Hypothalamus (tissue), 51 donors: ENCODE measurements around the gene PAX7.
A peak's percentile ranks its signal among the peaks of the same experiment; 100 is the strongest.

Experiments
- DNase-seq, 51 donors: peaks; one replicate each; lab custom pipeline; 2025; lab: John Stamatoyannopoulos, UW

Gene PAX7

GRCh38 chr1:18640228-18641004, 9.8 kb downstream of the PAX7 start:
- no peak for DNase-seq

DNA sequence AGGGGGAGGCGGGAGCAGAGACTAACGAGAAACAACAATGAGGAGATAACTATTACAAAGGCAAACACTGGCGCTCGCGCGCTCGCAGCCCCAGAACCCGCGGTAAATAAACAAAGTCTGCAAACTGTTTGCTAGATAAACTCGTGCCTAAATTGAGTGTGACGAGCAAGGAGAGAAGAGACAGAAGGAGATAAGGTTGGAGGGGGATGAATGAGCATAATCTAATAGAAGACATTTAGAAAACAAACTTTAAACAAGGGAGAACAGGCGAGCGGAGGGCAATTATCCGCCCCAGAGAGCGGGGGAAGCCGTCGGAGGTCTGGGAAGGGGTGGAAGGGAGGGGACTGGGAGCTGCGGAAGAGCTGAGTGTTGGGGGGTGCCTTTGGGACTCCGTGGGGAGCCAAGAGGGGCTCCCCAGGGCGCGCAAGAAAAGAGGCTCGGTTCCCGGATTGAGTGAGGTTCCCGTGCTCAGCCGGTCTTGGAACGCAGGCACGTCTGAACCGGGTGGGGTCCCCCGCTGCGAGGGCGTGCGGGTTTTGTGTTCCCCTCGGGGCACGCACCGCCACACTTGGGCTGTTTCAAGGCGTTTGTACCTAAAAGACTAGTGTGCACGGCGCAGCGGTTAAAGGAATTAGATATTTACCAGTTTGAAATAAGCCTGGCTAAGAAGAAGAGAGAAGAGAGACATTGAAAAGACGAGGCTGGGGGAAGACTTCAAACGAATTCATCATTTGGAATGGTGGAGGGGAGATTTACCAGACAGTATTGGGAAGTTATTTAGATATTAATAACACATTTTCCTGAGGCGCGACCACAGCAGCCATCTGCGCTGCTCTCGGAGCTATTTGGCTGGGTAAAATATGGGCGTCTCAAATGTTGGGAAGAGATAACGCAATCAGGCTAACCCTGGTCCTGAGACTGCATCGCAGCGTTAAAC, 10.6 kb downstream of the PAX7 start:
- no peak for DNase-seq

DNA sequence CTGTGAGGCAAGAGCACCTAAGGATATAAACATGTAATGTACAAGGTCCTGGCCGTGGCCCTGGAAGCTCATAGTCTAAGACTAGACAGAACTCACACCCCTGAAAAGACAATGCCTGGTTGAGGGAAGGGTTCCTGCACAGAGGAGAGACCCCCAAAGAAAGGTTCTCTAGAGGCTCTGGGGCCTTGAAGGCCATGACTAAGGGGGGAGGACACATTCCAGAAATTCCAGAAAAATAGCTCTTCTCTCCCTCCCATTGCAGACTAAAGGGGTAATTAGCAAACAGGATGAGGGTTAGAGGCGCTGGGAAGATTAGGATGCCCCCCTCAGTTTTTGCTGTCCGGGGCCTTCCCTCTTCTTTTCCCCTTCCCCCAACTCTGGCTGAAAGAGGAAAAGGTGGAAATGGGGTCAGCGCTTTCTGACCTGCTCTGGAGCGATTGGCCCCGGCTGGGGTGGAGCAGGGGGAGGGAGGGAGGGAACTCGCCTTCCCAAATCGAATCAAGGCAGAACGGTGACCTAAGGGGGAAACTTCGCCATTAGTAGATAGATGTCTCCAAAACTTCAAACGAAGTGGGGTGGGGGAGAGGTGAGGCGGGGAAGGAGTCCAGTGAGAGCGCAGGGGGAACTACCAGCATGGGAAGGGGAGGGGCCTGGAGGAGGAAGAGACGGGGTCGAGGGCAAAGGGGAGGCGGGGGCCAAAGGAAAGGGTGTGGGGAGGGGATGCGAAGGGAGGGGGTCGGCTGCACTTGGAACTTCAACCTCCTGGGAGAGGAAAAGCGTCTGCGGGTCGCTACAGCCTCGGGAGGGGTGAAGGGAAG, 11.8 kb downstream of the PAX7 start:
- DNase-seq, result no peak

GRCh38 chr1:18643154-18644012, 12.7 kb downstream of the PAX7 start:
- no peak for DNase-seq

- DNase-seq, result no peak
These were observed 13.4 kb downstream of the PAX7 start for GRCh38 chr1:18644013-18644399.

GRCh38 chr1:18644446-18644845, 13.8 kb downstream of the PAX7 start:
- no peak for DNase-seq

- DNase-seq, result no peak
These were observed 14.5 kb downstream of the PAX7 start for GRCh38 chr1:18644973-18645746.

DNA sequence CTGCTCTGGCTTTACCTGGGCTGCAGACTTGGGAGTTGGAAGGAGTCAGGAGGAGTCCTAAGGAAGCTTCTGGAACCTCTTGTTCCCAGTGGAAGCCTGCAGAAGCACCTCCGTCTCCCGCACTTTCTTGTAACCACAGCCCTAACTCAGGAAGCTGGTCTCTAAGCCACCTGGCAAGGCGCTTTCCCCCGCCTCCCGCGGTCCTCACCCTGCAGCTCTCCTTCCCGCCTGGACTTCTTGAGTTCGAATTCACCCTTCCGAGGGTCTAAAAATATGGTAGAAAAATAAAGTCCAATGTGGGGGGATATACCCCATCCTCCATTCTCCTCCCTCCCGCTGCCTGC, 15.1 kb downstream of the PAX7 start:
- DNase-seq, result no peak

- DNase-seq, result no peak
These were observed 15.6 kb downstream of the PAX7 start for GRCh38 chr1:18646091-18646785.

GRCh38 chr1:18646786-18647410, 16.3 kb downstream of the PAX7 start:
- DNase-seq, result no peak

DNA sequence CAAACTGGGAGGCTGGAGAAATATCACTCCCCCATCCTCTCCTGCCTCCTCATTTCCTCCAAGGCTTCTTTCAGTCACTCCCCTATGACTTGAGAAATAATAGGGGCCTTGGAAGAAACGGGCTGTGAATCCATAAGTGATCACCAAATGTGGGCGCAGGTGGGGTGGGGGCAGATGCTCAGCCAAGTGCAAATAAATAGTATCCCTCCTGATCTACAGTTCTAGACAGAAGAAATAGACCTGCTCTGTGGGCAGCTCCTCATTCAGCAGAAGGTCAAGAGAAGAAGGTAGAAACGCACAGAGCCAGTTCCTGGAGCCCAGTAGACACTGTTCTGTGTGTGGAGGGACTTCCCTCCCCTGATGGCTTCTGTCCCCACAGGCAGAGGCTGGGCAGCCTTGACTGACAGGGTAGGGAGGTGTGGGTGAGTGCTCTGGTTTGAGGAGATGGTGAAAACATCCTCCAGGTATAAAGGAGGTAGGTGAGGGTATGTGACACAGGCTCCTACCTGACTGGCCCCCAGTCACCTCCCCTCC, 17.1 kb downstream of the PAX7 start:
- no peak for DNase-seq

GRCh38 chr1:18649693-18650370, 19.2 kb downstream of the PAX7 start:
- no peak for DNase-seq

DNA sequence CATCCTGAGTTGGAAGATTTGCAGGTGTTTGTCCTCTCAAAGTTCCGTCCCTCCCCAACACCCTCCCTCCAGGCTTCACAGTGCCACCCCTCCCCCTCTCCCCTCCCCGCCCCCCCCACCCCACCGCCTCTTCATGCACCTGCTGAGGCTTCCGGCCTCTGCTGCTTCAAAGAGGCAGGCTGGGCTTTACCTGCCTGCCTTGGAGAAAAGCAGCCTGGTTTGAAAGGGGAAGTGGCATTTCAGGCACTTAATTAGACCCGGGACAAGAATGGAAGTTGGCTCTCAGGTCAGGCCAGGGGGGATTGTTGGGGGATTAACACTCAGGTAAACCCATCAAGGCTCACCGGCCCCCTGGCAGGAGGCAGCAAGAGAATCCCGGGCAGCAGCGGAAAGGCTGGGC, 21.1 kb downstream of the PAX7 start:
- no peak for DNase-seq

DNA sequence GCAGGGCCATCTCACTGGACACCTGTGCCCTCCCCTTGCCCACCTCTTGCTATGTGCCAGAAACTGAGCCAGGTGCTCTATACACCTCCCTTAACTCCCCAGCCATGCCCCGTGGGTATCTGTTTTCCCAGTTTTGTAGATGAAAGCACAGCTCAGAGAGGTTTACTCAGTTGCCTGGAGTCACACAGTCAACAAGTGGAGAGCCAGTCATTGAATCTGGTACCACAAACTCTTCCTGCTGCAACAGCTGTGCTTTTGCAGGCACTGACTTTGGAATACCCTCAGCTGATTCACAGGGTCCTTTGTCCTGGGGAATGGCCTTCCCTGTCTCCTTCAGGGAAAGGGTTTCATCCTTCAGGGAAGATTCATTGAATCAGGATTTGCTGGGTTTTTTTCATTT, 22.1 kb downstream of the PAX7 start:
- DNase-seq, result no peak

DNA sequence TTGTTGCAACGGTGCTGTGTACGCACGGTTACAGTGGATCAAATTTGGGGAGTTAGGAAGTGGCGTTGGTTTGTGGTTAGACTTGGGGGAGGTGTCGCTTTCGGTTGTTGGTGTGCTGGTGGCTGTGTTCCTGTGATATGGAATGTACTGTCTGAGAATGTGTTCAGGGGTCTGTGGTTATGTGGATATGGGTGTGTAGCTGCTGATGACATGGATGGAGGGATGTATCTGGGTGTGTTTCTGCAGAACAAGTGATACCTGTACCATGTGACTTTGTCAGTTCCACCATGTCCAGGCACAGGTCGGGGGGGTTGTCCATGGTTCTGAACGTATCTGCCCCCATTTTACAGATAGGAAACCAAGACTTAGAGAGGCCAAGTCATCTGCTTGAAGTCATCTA, 22.7 kb downstream of the PAX7 start:
- DNase-seq, result no peak

DNA sequence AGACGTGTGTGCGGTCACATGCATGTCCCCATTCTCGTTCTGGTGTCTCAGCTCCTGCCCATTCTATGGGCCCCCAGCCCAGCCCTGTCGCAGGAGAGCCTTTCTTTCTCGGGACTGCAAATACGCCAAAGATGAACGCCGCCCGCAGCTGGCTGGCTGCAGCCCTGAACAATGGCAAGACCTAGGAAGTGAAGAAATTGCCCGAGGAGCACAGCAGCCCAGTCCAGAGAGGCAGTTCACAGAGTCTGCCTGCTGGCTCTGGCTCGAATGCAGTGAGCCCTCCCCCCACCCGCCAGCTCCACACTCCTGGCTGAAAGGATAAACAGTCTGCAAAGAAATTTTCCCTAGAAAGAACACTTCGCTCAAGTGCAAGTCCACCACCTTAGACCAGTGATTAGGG, 23.3 kb downstream of the PAX7 start:
- peak in 2 of 51 donors; percentile 4 to 14 for DNase-seq

DNA sequence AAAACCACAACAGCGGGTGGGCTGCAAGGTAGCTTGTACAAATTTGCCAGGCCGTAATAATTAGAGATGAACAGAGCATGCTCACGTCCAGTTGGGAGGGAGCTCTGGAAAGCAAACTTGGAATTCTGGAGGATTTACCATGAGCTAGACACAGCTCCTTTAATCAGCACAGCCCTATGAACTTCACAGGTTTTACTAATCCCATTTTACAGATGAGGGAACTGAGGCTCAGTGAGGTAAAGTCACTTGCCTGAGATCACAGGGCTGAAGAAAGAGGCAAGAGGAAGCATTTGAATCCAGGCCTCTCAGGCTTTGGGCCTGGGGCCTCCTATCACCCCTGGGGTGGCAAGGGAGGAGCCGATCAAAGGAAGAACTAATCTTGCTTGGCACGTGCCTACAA, 24.0 kb downstream of the PAX7 start:
- no peak for DNase-seq
